ENCODE data around the gene PAK4. TPM values are rescaled to one million over a fixed set of nuclear protein-coding genes. Genes with fewer than 3 reads are reported as not detected.

The PAK4 gene
- total RNA-seq, 1 experiment from 2014 or later, result 90.1 TPM

- peak overlapping the region in 1 of 2 experiments; percentile 33; a peak in 2 of 4 replicates for H3K4me3 ChIP-seq (replicated peaks in 1 of 2; ENCODE audit: low read depth in 1 of 2, low read length in 2 of 2)
These were observed 28.6 kb downstream of the PAK4 start for GRCh38 chr19:39154100-39154628.

DNA sequence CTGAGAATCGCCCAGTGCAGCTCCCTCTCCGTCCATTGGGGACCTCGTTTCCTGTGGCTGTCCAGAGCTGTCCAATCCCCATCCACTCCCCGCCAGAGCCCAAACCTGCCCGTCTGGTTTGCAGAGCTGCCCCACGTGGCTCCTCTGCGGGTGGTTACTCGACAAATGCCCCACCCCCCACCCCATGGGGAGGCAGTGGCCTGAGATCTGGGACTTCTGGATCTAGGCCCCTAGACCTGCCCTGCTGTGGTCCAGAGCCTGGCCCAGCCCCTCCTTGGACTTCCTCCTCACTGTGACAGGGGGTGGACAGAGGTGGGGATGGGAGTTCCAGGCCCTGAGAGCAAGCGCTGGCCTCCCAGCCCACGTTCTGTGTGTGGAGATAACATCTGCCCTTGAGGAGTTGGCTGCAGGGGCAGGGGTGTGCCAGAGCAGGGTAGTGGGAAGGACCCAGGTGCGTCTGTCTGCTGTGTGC lies 29.1 kb downstream of the PAK4 start:
- H3K79me2 ChIP-seq (ENCODE audit: insufficient read depth, low read length), result peaks cover 94% of the 10 kb centered on the region
- intact Hi-C loops (cut with micrococcal nuclease), result no loop called here
- ChIA-PET RAD21 (ENCODE audit: low non-redundant PET in 1 of 2, low total read pairs in 2 of 2, uncharacterized antibody in 2 of 2, unreplicated experiment in 2 of 2) (no interaction called here), CTCF (interaction anchor here (0.8 to 1.4 kb wide), 4 partner anchors 22 to 56 kb away, joined by 3 to 5 read pairs (median 4); no protein-coding TSS in a partner anchor), POLR2A (interaction anchor here (1.0 to 2.0 kb wide), 3 partner anchors 22 to 281 kb away, joined by 3 to 4 read pairs (median 4); partner anchors contain the start of gene RPS16)
- H3K9me2 ChIP-seq (ENCODE audit: insufficient read depth), result no peaks in the 10 kb centered on the region
- peak overlapping the region; percentile 68 for H3K4me2 ChIP-seq (ENCODE audit: low read length)
- H3K27me3 ChIP-seq (ENCODE audit: insufficient read depth, low read length), result no peaks in the 10 kb centered on the region
- H3K9ac ChIP-seq (ENCODE audit: low read length), result peak overlapping the region; percentile 43
- ATAC-seq (peak; percentile 96), DNase-seq (ENCODE audit: low read depth, low spot score) (peak; percentile 38)
- H4K20me1 ChIP-seq (ENCODE audit: insufficient read depth), result no peaks in the 10 kb centered on the region
- peak overlapping the region in 1 of 2 experiments; percentile 33; a peak in 2 of 4 replicates for H3K4me3 ChIP-seq (replicated peaks in 1 of 2; ENCODE audit: low read depth in 1 of 2, low read length in 2 of 2)
- H3K9me3 ChIP-seq (ENCODE audit: control insufficient read depth in 1 of 2, insufficient read depth in 1 of 2, low read depth in 1 of 2, low read length in 2 of 2), result no peaks in the 10 kb centered on the region
- BruUV-seq (replicated peaks), result no TSS peak
- no peaks in the 10 kb centered on the region for H3K36me3 ChIP-seq (ENCODE audit: control insufficient read depth in 1 of 2, insufficient read depth in 2 of 2, low read length in 2 of 2)
- no peak for TF ChIP-seq CEBPB (IDR thresholded peaks at IDR 0.05; ENCODE audit: low read depth)
- TF ChIP-seq POLR2AphosphoS5 (IDR thresholded peaks at IDR 0.05; ENCODE audit: low read depth, low read length), result no peak
- no peak for TF ChIP-seq SP1 (IDR thresholded peaks at IDR 0.05; ENCODE audit: low read depth)
- TF ChIP-seq, protein P1, sequence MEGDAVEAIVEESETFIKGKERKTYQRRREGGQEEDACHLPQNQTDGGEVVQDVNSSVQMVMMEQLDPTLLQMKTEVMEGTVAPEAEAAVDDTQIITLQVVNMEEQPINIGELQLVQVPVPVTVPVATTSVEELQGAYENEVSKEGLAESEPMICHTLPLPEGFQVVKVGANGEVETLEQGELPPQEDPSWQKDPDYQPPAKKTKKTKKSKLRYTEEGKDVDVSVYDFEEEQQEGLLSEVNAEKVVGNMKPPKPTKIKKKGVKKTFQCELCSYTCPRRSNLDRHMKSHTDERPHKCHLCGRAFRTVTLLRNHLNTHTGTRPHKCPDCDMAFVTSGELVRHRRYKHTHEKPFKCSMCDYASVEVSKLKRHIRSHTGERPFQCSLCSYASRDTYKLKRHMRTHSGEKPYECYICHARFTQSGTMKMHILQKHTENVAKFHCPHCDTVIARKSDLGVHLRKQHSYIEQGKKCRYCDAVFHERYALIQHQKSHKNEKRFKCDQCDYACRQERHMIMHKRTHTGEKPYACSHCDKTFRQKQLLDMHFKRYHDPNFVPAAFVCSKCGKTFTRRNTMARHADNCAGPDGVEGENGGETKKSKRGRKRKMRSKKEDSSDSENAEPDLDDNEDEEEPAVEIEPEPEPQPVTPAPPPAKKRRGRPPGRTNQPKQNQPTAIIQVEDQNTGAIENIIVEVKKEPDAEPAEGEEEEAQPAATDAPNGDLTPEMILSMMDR (IDR thresholded peaks at IDR 0.05 in 2 of 3, conservative IDR thresholded peaks at IDR 0.05 in 1 of 3; ENCODE audit: borderline replicate concordance in 1 of 3, insufficient read depth in 1 of 3, low read depth in 2 of 3, low read length in 2 of 3), result peak in 1 of 3 experiments; percentile 22; a peak in 1 of 6 replicates
- TF ChIP-seq EZH2 (IDR thresholded peaks at IDR 0.05), result no peak
- no peak; the same call in 1 of the 2 replicates for TF ChIP-seq MAX (IDR thresholded peaks at IDR 0.05)
- TF ChIP-seq, protein P2, sequence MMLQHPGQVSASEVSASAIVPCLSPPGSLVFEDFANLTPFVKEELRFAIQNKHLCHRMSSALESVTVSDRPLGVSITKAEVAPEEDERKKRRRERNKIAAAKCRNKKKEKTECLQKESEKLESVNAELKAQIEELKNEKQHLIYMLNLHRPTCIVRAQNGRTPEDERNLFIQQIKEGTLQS (IDR thresholded peaks at IDR 0.05), result no peak
- no peak for TF ChIP-seq ZNF274 (IDR thresholded peaks at IDR 0.05; ENCODE audit: low read depth, low read length)
- no peak overlapping the region for H2AFZ ChIP-seq (ENCODE audit: low read depth, low read length, poor library complexity, severe bottlenecking)
- H3K27ac ChIP-seq (ENCODE audit: low read depth, low read length), result peak overlapping the region; percentile 75
- H3K4me1 ChIP-seq (ENCODE audit: control insufficient read depth in 1 of 2, insufficient read depth in 2 of 2, low read length in 2 of 2), result peaks cover 37 to 50% of the 10 kb centered on the region in 2 experiments

More at GRCh38 chr19:39154100-39154628, 28.6 kb downstream of the PAK4 start:
- Histone ChIP-seq H3K27ac (ENCODE audit: low read depth, low read length) (peak overlapping the region; percentile 75), H3K36me3 (ENCODE audit: control insufficient read depth in 1 of 2, insufficient read depth in 2 of 2, low read length in 2 of 2) (no peaks in the 10 kb centered on the region), H3K9ac (ENCODE audit: low read length) (peak overlapping the region; percentile 43), H2AFZ (ENCODE audit: low read depth, low read length, poor library complexity, severe bottlenecking) (no peak overlapping the region), H3K9me3 (ENCODE audit: control insufficient read depth in 1 of 2, insufficient read depth in 1 of 2, low read depth in 1 of 2, low read length in 2 of 2) (no peaks in the 10 kb centered on the region), H3K4me2 (ENCODE audit: low read length) (peak overlapping the region; percentile 68), H3K4me1 (ENCODE audit: control insufficient read depth in 1 of 2, insufficient read depth in 2 of 2, low read length in 2 of 2) (peaks cover 37 to 50% of the 10 kb centered on the region in 2 experiments), H3K27me3 (ENCODE audit: insufficient read depth, low read length) (no peaks in the 10 kb centered on the region), H4K20me1 (ENCODE audit: insufficient read depth) (no peaks in the 10 kb centered on the region), H3K79me2 (ENCODE audit: insufficient read depth, low read length) (peaks cover 91% of the 10 kb centered on the region), H3K9me2 (ENCODE audit: insufficient read depth) (no peaks in the 10 kb centered on the region)
- intact Hi-C loops (cut with micrococcal nuclease), result no loop called here
- BruUV-seq (replicated peaks), result no TSS peak
- ChIA-PET POLR2A (interaction anchor here (1.0 to 2.0 kb wide), 3 partner anchors 21 to 282 kb away, joined by 3 to 4 read pairs (median 4); partner anchors contain the start of gene RPS16), CTCF (interaction anchor here (0.8 to 1.4 kb wide), 4 partner anchors 21 to 56 kb away, joined by 3 to 5 read pairs (median 4); no protein-coding TSS in a partner anchor), RAD21 (ENCODE audit: low non-redundant PET in 1 of 2, low total read pairs in 2 of 2, uncharacterized antibody in 2 of 2, unreplicated experiment in 2 of 2) (no interaction called here)
- no peak for TF ChIP-seq FOSL1 (IDR thresholded peaks at IDR 0.05; ENCODE audit: low read depth)
- TF ChIP-seq, protein P1 (IDR thresholded peaks at IDR 0.05 in 2 of 3, conservative IDR thresholded peaks at IDR 0.05 in 1 of 3; ENCODE audit: borderline replicate concordance in 1 of 3, insufficient read depth in 1 of 3, low read depth in 2 of 3, low read length in 2 of 3), result peak in 1 of 3 experiments; percentile 23; a peak in 1 of 6 replicates
- DNase-seq (ENCODE audit: low read depth, low spot score) (no peak), ATAC-seq (peak; percentile 7; the same call in 1 of the 2 replicates)
